DND-41 (cell line): ENCODE measurements around the gene COTL1.

Experiments
- ATAC-seq: fragments of 200-7000 bp; cut with Tn5 transposase; 3 replicates; pipeline ENCODE4 v1.9.1; 2021; ENCODE audit warnings: low read depth; ENCODE audit not compliant: insufficient read depth
- DNase-seq: peaks from one replicate; pipeline ENCODE4 v3.0.0-alpha.2; 2020
- H2AFZ ChIP-seq: 2 replicates; pipeline ENCODE4 v1.6.0; 2012; ENCODE audit warnings: low read depth, low read length
- H3K27ac ChIP-seq: 2 replicates; pipeline ENCODE4 v1.5.1; 2012; ENCODE audit warnings: low read length, inconsistent platforms
- H3K27me3 ChIP-seq: fragments of 200-600 bp; sonication (generic); 2 replicates; pipeline ENCODE4 v1.6.0; 2012; ENCODE audit warnings: low read length, mild to moderate bottlenecking, inconsistent platforms; ENCODE audit not compliant: insufficient read depth, poor library complexity
- H3K36me3 ChIP-seq: 2 replicates; pipeline ENCODE4 v1.5.1; 2012; ENCODE audit warnings: low read length, inconsistent platforms; ENCODE audit not compliant: insufficient read depth
- H3K4me1 ChIP-seq: 2 replicates; pipeline ENCODE4 v1.5.1; 2012; ENCODE audit warnings: mild to moderate bottlenecking, low read length; ENCODE audit not compliant: insufficient read depth
- H3K4me2 ChIP-seq: 2 replicates; pipeline ENCODE4 v1.6.0; 2012; ENCODE audit warnings: mild to moderate bottlenecking, moderate library complexity, low read length, inconsistent platforms; ENCODE audit not compliant: insufficient read depth
- H3K4me3 ChIP-seq, 2 experiments: fragments of 200-600 bp in 1 of 2; shearing (Covaris generic) in 1 of 2; 2 replicates each; pipeline ENCODE4 v1.5.1; 2012 to 2016; ENCODE audit warnings: inconsistent platforms in 2 of 2, low read length in 2 of 2, mild to moderate bottlenecking in 2 of 2, low read depth in 1 of 2, moderate library complexity in 1 of 2
- H3K79me2 ChIP-seq: 2 replicates; pipeline ENCODE4 v1.6.0; 2012; ENCODE audit warnings: low read length, inconsistent platforms; ENCODE audit not compliant: insufficient read depth
- H3K9ac ChIP-seq: 2 replicates; pipeline ENCODE4 v1.6.0; 2012; ENCODE audit warnings: low read depth, mild to moderate bottlenecking, inconsistent platforms, low read length, moderate library complexity
- H3K9me3 ChIP-seq: 2 replicates; pipeline ENCODE4 v1.5.1; 2012; ENCODE audit warnings: low read length, moderate library complexity, mild to moderate bottlenecking, inconsistent platforms; ENCODE audit not compliant: insufficient read depth, severe bottlenecking
- H4K20me1 ChIP-seq: 2 replicates; pipeline ENCODE4 v1.6.0; 2012; ENCODE audit warnings: low read length; ENCODE audit not compliant: insufficient read depth
- EZH2 ChIP-seq: IDR thresholded peaks from 3 replicates; pipeline ENCODE4 v1.6.1; 2012; ENCODE audit warnings: borderline replicate concordance, low read depth, mild to moderate bottlenecking, moderate library complexity, low read length, inconsistent platforms; ENCODE audit not compliant: severe bottlenecking
- TF ChIP-seq, protein P1 (sequence below): IDR thresholded peaks from 2 replicates; pipeline ENCODE4 v1.5.1; 2012; ENCODE audit warnings: borderline replicate concordance, low read length, moderate library complexity, mild to moderate bottlenecking; ENCODE audit not compliant: poor library complexity, severe bottlenecking; ENCODE audit errors: extremely low read depth

COTL1 gene

DNA sequence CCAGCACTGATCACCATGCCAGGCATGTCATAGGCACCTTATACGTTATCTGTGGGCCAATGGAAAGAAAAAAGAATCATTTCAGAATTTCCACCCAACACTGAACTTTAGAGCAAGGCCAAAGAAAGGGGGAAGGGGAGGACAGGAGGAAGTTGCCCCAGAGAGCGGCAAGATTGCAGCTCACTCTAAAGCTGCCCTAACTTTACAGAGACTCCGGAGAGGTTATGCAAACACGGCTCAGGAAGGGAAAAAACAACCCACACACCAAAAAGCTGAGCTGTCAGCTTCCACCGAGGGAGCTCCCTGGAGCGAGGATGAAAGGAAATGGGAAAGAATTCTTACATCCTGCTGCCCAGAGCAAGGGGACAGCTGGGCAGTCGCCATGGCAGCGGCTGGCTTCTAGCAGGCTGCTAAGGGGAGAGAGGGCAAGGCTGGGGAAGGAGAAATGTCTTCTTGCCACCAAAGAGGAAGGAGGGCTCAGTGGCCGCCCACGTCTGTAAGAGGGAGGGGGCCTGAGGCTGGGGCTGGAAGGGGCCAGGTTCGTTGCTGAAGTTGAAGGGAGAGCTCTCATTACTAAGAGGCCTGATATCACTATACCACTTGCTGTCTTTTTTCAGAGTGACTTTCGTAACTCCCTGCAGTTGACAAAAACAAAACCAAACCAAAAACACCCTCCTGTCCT is 18.2 kb downstream of the COTL1 start:
- Histone ChIP-seq H3K9me3 (no peaks in the 10 kb centered on the region), H3K36me3 (no peaks in the 10 kb centered on the region), H3K27ac (no peak overlapping the region), H3K4me2 (no peak overlapping the region), H3K4me1 (no peaks in the 10 kb centered on the region), H2AFZ (no peak overlapping the region), H3K27me3 (peaks cover 19% of the 10 kb centered on the region), H3K4me3 (no peak overlapping the region), H3K9ac (no peak overlapping the region), H3K79me2 (no peaks in the 10 kb centered on the region), H4K20me1 (no peaks in the 10 kb centered on the region)
- no peak for TF ChIP-seq EZH2
- TF ChIP-seq, protein P1, sequence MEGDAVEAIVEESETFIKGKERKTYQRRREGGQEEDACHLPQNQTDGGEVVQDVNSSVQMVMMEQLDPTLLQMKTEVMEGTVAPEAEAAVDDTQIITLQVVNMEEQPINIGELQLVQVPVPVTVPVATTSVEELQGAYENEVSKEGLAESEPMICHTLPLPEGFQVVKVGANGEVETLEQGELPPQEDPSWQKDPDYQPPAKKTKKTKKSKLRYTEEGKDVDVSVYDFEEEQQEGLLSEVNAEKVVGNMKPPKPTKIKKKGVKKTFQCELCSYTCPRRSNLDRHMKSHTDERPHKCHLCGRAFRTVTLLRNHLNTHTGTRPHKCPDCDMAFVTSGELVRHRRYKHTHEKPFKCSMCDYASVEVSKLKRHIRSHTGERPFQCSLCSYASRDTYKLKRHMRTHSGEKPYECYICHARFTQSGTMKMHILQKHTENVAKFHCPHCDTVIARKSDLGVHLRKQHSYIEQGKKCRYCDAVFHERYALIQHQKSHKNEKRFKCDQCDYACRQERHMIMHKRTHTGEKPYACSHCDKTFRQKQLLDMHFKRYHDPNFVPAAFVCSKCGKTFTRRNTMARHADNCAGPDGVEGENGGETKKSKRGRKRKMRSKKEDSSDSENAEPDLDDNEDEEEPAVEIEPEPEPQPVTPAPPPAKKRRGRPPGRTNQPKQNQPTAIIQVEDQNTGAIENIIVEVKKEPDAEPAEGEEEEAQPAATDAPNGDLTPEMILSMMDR, result no peak
- DNase-seq, result no peak
- ATAC-seq, result no peak

DNA sequence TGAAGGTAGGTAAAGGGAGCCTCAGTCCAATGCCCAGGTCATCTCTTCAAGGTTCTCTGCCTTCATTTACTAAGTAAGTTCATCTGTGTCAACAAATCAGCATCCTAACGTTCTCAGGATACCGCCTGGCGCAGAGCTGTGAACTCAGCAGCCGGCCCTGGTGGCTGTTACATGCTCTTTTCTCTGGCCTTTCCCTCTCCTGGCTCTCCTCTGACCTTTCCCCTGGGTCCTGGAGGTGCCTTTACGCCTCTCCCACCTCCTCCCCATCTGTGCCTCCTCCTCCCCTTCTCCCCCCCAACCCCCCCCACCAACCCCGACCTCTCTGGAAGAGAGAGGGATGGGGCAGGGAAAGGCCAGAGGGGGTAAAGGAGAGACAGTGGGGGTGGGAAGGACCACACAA is 19.5 kb downstream of the COTL1 start:
- H2AFZ ChIP-seq, result no peak overlapping the region
- H3K4me2 ChIP-seq, result no peak overlapping the region
- no peaks in the 10 kb centered on the region for H4K20me1 ChIP-seq
- no peak overlapping the region for H3K9ac ChIP-seq
- peaks cover 19% of the 10 kb centered on the region for H3K27me3 ChIP-seq
- no peaks in the 10 kb centered on the region for H3K36me3 ChIP-seq
- H3K9me3 ChIP-seq, result no peaks in the 10 kb centered on the region
- TF ChIP-seq, protein P1, result no peak
- no peak for TF ChIP-seq EZH2
- no peak overlapping the region for H3K4me3 ChIP-seq
- H3K4me1 ChIP-seq, result no peaks in the 10 kb centered on the region
- no peak for DNase-seq
- H3K27ac ChIP-seq, result no peak overlapping the region
- no peak for ATAC-seq
- H3K79me2 ChIP-seq, result no peaks in the 10 kb centered on the region

DNA sequence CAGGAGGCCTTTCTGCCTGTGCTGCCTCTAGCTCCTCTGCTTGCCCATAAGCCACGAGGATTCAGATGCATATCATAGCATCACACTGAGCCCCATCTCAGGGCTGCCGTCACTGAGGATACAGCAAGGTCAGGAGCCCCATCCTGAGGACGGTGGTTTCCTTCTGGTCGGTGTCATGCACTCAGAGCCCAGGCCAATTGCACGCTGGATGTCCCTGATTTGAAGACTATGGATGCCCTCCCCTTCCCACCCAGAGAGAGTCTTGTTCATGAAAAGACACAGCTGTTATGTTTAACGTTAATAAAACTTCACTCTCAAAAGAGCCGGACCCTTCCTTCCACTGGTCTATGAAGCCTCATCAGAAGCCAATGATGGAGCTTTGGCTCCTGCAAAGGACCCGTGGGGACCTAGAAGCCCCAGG is 19.9 kb downstream of the COTL1 start:
- DNase-seq, result no peak
- Histone ChIP-seq H3K27ac (no peak overlapping the region), H3K4me2 (no peak overlapping the region), H3K79me2 (no peaks in the 10 kb centered on the region), H3K4me3 (no peak overlapping the region), H3K27me3 (peaks cover 19% of the 10 kb centered on the region), H3K36me3 (no peaks in the 10 kb centered on the region), H3K9me3 (no peaks in the 10 kb centered on the region), H3K9ac (no peak overlapping the region), H2AFZ (no peak overlapping the region), H4K20me1 (no peaks in the 10 kb centered on the region), H3K4me1 (no peaks in the 10 kb centered on the region)
- no peak for ATAC-seq
- TF ChIP-seq EZH2, result no peak
- TF ChIP-seq, protein P1, result no peak
